GM18507 (cell line): ENCODE measurements around the gene TNC.

Experiments
- DNase-seq: peaks from one replicate; pipeline ENCODE4 v3.0.0; 2011; ENCODE audit warnings: low read depth; ENCODE audit not compliant: insufficient read length; ENCODE audit errors: extremely low spot score
- FAIRE-seq: peaks from 2 replicates; lab custom pipeline; 2011; peaks lifted over from hg19 to GRCh38; lab: Jason Lieb, UNC

Gene TNC

GRCh38 chr9:115117999-115118878 lies at the start of gene TNC:
TSS of gene TNC (minus strand) at chr9:115118157. CDS start at chr9:115091018, 27,139 bp downstream.
- DNase-seq (no peak), FAIRE-seq (no peak)

DNA sequence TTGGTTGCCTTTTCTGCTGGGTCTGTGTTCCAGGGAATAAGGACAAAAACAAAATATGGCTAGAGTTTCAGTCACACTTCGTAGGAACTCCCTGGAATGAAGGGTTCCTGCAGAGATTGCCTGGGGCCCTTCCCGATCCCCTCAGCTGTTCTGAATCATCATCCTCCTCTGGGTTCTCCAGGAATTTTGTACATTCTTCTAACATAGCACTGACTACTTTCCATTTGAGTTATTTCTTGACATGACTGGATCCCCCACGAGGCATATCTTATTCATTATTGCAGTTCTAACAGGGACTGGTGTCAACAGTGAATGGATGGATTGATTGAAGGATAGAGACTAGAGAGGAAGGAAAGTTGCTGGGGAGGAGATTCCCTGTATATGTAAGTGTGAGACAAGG lies 49.2 kb upstream of the TNC start:
- FAIRE-seq = no peak
- DNase-seq = no peak

DNA sequence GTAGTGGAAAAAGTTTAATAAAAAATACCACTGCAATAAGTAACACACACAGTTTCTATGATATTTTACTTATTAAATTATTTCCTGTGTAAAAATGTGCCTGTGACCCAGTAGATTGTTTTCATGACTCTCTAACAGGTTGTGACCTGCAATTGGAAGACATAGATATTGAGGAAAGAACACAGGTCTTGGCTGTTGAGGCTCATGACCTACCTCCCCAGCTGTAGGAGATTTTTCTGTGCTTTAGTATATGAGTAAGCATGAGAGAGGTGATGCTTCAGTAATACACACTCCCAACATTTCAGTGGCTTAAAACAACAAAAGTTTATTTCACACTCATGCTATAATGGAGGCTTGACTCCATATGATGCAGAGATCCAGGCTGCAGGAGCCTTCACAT lies 47.3 kb upstream of the TNC start:
- FAIRE-seq (no peak), DNase-seq (no peak)

- DNase-seq = no peak
- no peak for FAIRE-seq
These were observed 46.6 kb upstream of the TNC start for GRCh38 chr9:115164511-115164974.

GRCh38 chr9:115162946-115163345 lies 45.0 kb upstream of the TNC start:
- no peak for FAIRE-seq
- no peak for DNase-seq

GRCh38 chr9:115161446-115161845 lies 43.5 kb upstream of the TNC start:
- DNase-seq = no peak

GRCh38 chr9:115158661-115159481 lies 40.9 kb upstream of the TNC start:
- FAIRE-seq (no peak), DNase-seq (no peak)

More at GRCh38 chr9:115161446-115161845, 43.5 kb upstream of the TNC start:
- no peak for FAIRE-seq

- no peak for FAIRE-seq
- DNase-seq = no peak
These were observed 39.3 kb upstream of the TNC start for GRCh38 chr9:115157245-115157674.

DNA sequence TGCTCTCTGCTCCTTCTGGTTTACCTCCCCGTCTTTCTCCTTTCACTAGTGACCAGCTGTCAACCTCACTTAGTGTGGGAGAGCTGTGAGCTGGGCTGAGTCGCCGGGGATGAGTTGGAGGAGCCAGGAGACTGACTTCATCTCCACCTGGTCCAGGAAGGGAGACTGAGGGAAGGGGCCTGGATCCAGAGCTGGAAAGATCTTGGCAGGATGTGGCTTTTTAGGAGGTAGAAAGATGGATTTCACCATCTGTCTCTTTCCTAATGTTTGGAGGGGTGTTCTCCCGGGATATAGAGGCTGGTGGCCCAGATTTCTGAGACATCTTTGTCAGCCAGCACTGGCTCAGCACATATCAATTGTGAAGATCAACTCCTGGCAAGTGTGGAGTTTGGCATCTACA lies 37.1 kb upstream of the TNC start:
- DNase-seq (no peak), FAIRE-seq (no peak)

DNA sequence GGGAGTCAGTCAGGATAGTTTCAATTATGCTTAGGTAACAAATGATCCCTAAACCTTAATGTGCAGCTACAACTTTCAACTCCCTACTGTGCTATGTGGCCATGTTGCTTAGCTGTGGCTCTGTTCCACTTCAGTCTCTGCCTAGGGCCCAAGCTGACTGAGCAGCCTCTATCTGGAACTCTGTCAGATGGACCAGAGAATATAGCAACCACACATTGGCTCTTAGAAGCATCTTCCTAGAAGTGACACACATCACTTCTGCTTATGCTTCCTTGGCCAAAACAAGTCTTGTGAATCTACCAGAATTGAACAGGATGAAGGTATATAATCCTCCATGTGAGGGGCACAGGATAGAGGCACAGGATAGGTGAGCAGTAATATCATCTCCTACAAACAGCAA lies 36.7 kb upstream of the TNC start:
- FAIRE-seq (no peak), DNase-seq (no peak)

- FAIRE-seq (no peak), DNase-seq (no peak)
These were observed 34.4 kb upstream of the TNC start for GRCh38 chr9:115152281-115152820.

DNA sequence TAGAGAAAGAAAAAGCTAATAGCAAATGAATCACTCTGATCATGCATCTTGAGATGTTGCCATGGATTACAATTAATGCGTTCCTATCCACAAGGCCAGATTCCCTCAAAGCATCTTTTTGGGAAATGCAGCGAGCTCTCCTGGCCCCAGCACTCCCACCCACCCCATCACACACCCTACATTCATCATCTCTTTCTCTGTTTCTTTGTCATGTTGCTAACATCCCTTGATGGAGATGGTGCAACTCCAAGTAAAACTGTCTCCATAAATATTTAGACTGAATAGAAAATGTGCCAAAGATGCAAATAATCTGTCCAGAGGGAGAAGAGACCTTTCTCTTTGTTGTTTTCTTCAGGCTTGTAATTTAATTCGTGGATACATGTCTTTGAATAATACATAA lies 30.8 kb upstream of the TNC start:
- DNase-seq = no peak
- FAIRE-seq = no peak

- FAIRE-seq (no peak), DNase-seq (no peak)
These were observed 28.6 kb upstream of the TNC start for GRCh38 chr9:115146581-115147021.

DNA sequence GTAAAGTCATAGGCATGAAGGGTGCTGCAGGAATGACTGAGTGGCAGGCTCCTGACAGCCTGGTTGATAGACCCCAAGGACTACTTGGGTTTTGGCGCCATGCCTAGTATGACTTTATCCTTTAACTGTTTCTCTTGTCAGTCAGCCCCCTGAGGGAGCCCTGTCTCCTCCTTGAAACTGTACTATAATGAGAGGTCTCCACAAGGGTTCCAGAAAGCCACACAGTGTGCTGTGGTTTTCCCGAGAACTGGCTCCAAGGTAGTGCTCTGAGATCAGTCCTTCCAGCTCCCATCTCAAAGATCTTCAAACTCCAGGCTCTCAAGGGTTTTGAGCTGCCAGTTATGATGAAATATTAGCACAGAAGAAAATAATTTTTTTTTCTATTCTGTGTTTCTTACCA lies 26.7 kb upstream of the TNC start:
- no peak for FAIRE-seq

GRCh38 chr9:115143689-115144088 lies 25.7 kb upstream of the TNC start:
- FAIRE-seq (no peak), DNase-seq (no peak)

More for the DNA sequence above, 26.7 kb upstream of the TNC start:
- no peak for DNase-seq

DNA sequence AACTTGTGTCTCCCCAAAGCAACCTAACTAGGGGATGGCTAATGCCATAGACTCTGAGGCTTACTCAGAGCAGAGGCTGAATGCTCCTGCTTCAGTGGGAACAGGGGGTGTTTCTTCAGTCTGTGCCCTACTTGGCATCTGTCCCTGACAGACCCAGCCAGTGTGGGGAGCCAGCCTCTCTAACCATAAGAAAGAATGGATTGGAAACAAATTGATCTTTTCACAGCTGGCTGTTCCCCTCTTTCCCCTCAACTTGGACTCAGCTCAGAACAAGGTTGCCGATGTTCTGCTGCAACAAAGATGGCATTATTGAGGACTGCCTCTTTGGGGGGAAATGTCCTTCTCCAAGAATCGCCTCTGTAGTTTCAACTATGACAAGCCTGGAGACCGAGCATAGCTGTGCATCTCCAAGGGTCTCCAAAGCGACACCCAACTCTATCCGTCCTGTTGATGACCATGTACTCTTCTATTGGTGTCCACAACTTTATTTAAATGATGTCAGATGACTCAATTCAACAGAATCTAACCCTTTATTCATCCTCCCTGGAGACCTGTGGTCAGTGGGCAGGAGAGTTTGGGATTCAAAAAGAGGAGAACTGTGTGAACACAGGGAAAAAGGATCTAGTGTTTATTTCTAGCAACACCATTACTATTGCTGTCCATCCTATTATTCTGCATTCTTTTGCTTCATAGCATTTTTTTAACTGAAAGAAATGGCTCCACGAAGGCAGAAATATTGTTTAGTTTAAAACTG lies 24.7 kb upstream of the TNC start:
- FAIRE-seq (no peak), DNase-seq (no peak)

GRCh38 chr9:115142090-115142489 lies 24.1 kb upstream of the TNC start:
- DNase-seq (no peak), FAIRE-seq (no peak)

DNA sequence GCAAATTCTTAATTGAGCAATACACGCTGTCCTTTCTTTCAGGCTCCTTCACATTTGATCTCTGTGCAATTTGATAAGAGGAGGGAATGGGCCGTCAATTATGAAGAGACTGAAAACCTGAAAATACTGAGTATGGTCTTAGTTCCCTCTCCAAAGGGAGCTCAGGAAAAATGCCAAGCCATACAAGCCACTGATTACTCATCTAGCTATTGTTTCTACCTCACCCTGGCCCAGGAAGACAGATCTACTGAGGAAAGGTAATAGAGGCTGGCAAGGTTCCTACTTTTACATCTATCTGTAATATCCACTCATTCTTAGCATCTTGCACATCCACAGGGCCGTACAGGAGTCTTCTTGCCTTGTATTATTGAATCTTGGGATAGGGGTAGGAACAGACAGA lies 23.7 kb upstream of the TNC start:
- DNase-seq = no peak
- no peak for FAIRE-seq

GRCh38 chr9:115138151-115138550 lies 20.2 kb upstream of the TNC start:
- DNase-seq (no peak), FAIRE-seq (no peak)
